Upper lobe of left lung (tissue), 6 donors: ENCODE measurements around the gene ZNF32. TPM values are rescaled to one million over a fixed set of nuclear protein-coding genes. Genes with fewer than 3 reads are reported as not detected.

ENCODE experiments used
- ATAC-seq, 2 donors: fragments of 200-7000 bp; cut with Tn5 transposase; one replicate each; pipeline ENCODE4 v1.9.1; 2022; ENCODE audit warnings: mild to moderate bottlenecking in 2 of 2, moderate library complexity in 2 of 2; ENCODE audit not compliant: low FRiP score in 2 of 2
- DNase-seq, 2 donors: peaks; one replicate each; pipeline ENCODE4 v3.0.0-alpha.2; 2019 to 2020
- H3K27ac ChIP-seq, 4 donors: fragments of 200-600 bp; sonication (generic); one replicate each; pipeline ENCODE4 v1.5.1; 2016 to 2019
- H3K27me3 ChIP-seq, 4 donors: fragments of 200-600 bp; sonication (generic); one replicate each; pipeline ENCODE4 v1.5.1; 2017 to 2019
- H3K36me3 ChIP-seq, 4 donors: fragments of 200-600 bp; sonication (generic); one replicate each; pipeline ENCODE4 v1.5.1; 2016 to 2019
- H3K4me1 ChIP-seq, 4 donors: fragments of 200-600 bp; sonication (generic); one replicate each; pipeline ENCODE4 v1.5.1; 2018 to 2019
- H3K4me3 ChIP-seq, 4 donors: fragments of 200-600 bp; sonication (generic); one replicate each; pipeline ENCODE4 v1.5.1; 2017 to 2019; ENCODE audit warnings: mild to moderate bottlenecking in 2 of 4, moderate library complexity in 1 of 4
- H3K9me3 ChIP-seq, 4 donors: fragments of 200-600 bp; sonication (generic); one replicate each; pipeline ENCODE4 v1.5.1; 2018 to 2019
- EP300 ChIP-seq, 4 donors: sonication (generic); formaldehyde crosslinking; IDR thresholded peaks; one replicate each; pipeline ENCODE4 v1.5.1; 2017; ENCODE audit warnings: antibody characterized with exemption in 4 of 4, control low read depth in 2 of 4
- POLR2A ChIP-seq, 4 donors: fragments of 450-650 bp; IDR thresholded peaks; one replicate each; pipeline ENCODE4 v1.5.1; 2016 to 2017; ENCODE audit warnings: antibody characterized with exemption in 4 of 4, mild to moderate bottlenecking in 2 of 4
- POLR2AphosphoS5 ChIP-seq, 2 donors: sonication (generic); formaldehyde crosslinking; IDR thresholded peaks; one replicate each; pipeline ENCODE4 v1.5.1; 2017; ENCODE audit warnings: antibody characterized with exemption in 2 of 2
- WGBS, 2 donors: methylation state at CpG; one replicate each; pipeline ENCODE4 v1.1.5; 2017 to 2018; 5-methylcytosine and 5-hydroxymethylcytosine counted together
- total RNA-seq, 6 donors: library from RNA; depleted of rRNA in 4 of 6; stranded (reverse); fragments of >200 nt in 4 of 6; gene quantifications; one replicate each; pipeline versions ENCODE4 v1.1.0 to v1.2.1, GENCODE V29; 2016 to 2021
- TF ChIP-seq, protein P1 (sequence below), 6 experiments: fragments of 450-650 bp in 4 of 6; fragments of 200-600 bp in 2 of 6; sonication (generic) in 2 of 6; IDR thresholded peaks; one replicate each; pipeline ENCODE4 v1.5.1; 2016 to 2019; ENCODE audit warnings: antibody characterized with exemption in 6 of 6
- donor health status: DM: no; HTN: no; CAD: no; lungs with moderate emphysema.
- donor health status: DM: no; HTN: yes; CAD: no; lungs with severe emphysema.

The ZNF32 gene
- total RNA-seq, 6 donors from 2014 or later, result 16.8 to 36.8 (median 26.8) TPM

DNA sequence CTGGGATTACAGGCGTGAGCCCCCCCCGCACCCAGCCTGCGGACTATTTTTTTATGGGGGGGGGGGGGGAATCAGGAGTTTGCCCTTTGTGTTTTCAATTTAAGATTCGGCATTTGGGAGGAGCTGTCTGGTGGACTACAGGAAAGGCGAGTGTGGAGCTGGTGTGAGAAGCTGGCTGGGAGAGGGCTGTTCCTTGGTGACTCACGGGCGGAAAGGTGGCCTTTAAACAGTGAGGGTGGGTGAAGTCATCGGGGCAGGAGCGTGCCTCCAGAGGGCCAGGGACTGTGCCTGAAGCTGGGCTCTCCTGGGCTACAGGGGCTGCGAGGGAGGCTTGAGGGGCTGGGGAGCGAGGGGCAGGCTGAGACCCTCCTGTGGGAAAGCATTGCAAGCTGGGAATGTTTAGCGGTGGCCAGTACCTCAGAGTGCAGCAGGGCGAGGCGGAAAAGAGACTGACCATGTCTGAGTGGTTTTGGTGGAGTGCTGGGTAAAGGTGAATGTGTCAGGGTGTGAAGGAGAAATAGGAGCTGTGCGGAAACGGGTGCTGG lies 39.7 kb upstream of the ZNF32 start:
- ATAC-seq (no peak), DNase-seq (no peak)
- no peak for TF ChIP-seq EP300 (IDR thresholded peaks at IDR 0.05)
- TF ChIP-seq, protein P1, sequence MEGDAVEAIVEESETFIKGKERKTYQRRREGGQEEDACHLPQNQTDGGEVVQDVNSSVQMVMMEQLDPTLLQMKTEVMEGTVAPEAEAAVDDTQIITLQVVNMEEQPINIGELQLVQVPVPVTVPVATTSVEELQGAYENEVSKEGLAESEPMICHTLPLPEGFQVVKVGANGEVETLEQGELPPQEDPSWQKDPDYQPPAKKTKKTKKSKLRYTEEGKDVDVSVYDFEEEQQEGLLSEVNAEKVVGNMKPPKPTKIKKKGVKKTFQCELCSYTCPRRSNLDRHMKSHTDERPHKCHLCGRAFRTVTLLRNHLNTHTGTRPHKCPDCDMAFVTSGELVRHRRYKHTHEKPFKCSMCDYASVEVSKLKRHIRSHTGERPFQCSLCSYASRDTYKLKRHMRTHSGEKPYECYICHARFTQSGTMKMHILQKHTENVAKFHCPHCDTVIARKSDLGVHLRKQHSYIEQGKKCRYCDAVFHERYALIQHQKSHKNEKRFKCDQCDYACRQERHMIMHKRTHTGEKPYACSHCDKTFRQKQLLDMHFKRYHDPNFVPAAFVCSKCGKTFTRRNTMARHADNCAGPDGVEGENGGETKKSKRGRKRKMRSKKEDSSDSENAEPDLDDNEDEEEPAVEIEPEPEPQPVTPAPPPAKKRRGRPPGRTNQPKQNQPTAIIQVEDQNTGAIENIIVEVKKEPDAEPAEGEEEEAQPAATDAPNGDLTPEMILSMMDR (IDR thresholded peaks at IDR 0.05), result no peak
- TF ChIP-seq POLR2A (IDR thresholded peaks at IDR 0.05), result no peak
- no peak for TF ChIP-seq POLR2AphosphoS5 (IDR thresholded peaks at IDR 0.05)
- Histone ChIP-seq H3K4me1 (peaks cover 13 to 30% (median 19%) of the 10 kb centered on the region in 4 donors), H3K27me3 (no peaks in the 10 kb centered on the region), H3K4me3 (no peak overlapping the region), H3K36me3 (no peaks in the 10 kb centered on the region), H3K9me3 (no peaks in the 10 kb centered on the region), H3K27ac (no peak overlapping the region)
- 89 to 94% methylated on average over 16 of the region's 16 CpGs for WGBS, 2 donors

DNA sequence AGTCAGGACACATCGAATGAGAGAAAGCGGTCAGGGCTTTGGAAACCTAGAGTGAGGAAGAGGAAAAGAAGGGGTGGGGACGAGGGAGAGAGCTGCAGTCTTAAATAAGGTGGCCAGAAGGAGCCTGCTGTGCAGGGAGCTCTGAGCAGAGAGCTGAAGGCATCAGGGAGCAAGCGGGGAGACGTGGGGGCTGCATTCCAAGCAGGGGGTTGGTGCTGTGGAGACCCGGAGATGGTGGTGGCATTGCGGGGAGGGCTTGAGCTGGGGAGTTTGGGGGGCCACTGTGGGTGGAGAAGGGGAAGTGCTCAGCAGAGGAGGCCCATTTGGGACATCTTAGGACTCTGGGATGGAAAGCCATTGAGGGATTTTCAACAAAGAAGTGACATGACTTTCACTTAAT lies 38.7 kb upstream of the ZNF32 start:
- Histone ChIP-seq H3K27ac (no peak overlapping the region), H3K4me3 (no peak overlapping the region), H3K36me3 (no peaks in the 10 kb centered on the region), H3K27me3 (no peaks in the 10 kb centered on the region), H3K9me3 (no peaks in the 10 kb centered on the region), H3K4me1 (peaks cover 13 to 26% (median 14%) of the 10 kb centered on the region in 4 donors)
- WGBS, 2 donors, result 88 to 89% methylated on average over 7 of the region's 7 CpGs
- TF ChIP-seq POLR2AphosphoS5 (IDR thresholded peaks at IDR 0.05) (no peak), POLR2A (IDR thresholded peaks at IDR 0.05) (no peak), EP300 (IDR thresholded peaks at IDR 0.05) (no peak)
- TF ChIP-seq, protein P1 (IDR thresholded peaks at IDR 0.05), result no peak
- no peak for ATAC-seq
- DNase-seq, result no peak

DNA sequence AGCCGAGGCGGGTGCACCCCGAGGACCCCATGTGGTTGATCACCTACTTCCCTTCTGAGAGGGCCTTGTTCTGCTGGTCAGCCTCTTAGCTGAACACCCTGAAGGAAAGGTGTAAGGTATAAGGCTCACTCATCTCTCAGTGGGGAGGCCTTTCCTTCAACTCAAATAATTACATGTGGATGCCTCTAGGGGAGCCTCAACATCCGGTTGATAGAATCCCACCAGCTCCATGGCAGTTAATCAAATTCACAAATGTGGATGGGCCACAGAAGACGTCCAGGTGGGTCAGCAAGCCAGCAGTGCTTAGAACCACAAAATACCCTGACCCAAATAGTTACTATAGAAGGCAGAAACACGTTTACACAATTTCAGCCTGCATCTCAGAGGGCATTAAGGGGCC lies 37.7 kb upstream of the ZNF32 start:
- ATAC-seq, result no peak
- peaks cover 10 to 21% (median 13%) of the 10 kb centered on the region in 4 donors for H3K4me1 ChIP-seq
- no peaks in the 10 kb centered on the region for H3K9me3 ChIP-seq
- DNase-seq, result no peak
- WGBS, 2 donors, result 74 to 75% methylated on average over 6 of the region's 6 CpGs
- TF ChIP-seq, protein P1 (IDR thresholded peaks at IDR 0.05), result no peak
- no peak for TF ChIP-seq POLR2A (IDR thresholded peaks at IDR 0.05)
- TF ChIP-seq EP300 (IDR thresholded peaks at IDR 0.05), result no peak
- no peak for TF ChIP-seq POLR2AphosphoS5 (IDR thresholded peaks at IDR 0.05)
- no peaks in the 10 kb centered on the region for H3K36me3 ChIP-seq
- no peak overlapping the region for H3K27ac ChIP-seq
- H3K4me3 ChIP-seq, result no peak overlapping the region
- H3K27me3 ChIP-seq, result no peaks in the 10 kb centered on the region

DNA sequence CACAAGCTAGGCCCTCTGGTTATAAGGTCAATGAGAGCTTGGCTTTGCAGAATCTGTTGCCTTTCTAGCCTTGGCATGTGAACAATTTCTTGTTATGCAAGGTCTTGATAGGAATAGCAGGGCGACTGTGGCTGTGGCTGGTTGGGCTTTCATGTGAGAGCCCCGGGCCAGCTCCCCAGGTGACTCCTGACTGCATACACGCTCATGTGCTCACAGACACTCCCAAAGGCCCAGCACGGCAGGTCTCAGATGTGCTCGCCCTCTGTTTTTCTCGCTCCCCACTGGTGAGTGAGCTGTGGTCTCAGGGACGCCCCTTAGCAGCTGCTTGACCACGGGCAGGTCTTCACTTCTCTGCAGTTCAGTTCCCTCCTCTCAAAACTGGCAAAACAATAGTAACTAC lies 37.1 kb upstream of the ZNF32 start:
- no peaks in the 10 kb centered on the region for H3K9me3 ChIP-seq
- no peak overlapping the region for H3K4me3 ChIP-seq
- H3K27ac ChIP-seq, result no peak overlapping the region
- TF ChIP-seq EP300 (IDR thresholded peaks at IDR 0.05) (no peak), POLR2A (IDR thresholded peaks at IDR 0.05) (no peak), POLR2AphosphoS5 (IDR thresholded peaks at IDR 0.05) (no peak)
- TF ChIP-seq, protein P1 (IDR thresholded peaks at IDR 0.05), result no peak
- ATAC-seq, result no peak
- 86 to 96% methylated on average over 8 of the region's 8 CpGs for WGBS, 2 donors
- H3K27me3 ChIP-seq, result no peaks in the 10 kb centered on the region
- H3K4me1 ChIP-seq, result peaks cover 10 to 18% (median 10%) of the 10 kb centered on the region in 4 donors
- no peaks in the 10 kb centered on the region for H3K36me3 ChIP-seq
- DNase-seq, result no peak

DNA sequence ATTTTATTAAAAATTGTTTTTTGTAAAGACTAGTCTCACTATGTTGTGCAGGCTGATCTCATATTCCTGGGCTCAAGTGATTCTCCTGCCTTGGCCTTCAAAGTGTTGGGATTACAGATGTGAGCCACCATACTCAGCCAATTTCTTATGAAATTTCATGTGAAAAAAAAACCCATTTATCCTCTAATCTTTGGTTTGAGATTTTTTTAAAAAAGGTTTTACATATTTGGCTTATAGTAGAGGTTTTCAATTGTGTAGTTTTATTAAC lies 35.5 kb upstream of the ZNF32 start:
- Histone ChIP-seq H3K4me3 (no peak overlapping the region), H3K36me3 (no peaks in the 10 kb centered on the region), H3K27ac (no peak overlapping the region), H3K4me1 (peaks cover 2 to 11% (median 2%) of the 10 kb centered on the region in 4 donors), H3K9me3 (no peaks in the 10 kb centered on the region), H3K27me3 (no peaks in the 10 kb centered on the region)
- no peak for TF ChIP-seq POLR2A (IDR thresholded peaks at IDR 0.05)
- TF ChIP-seq POLR2AphosphoS5 (IDR thresholded peaks at IDR 0.05), result no peak
- no peak for TF ChIP-seq EP300 (IDR thresholded peaks at IDR 0.05)
- ATAC-seq (no peak), DNase-seq (no peak)
